Mesendoderm (in vitro differentiated cells): ENCODE measurements around the gene SLC35F2.

Experiments
- DNase-seq: peaks from one replicate; pipeline ENCODE4 v3.0.0; 2013
- H2AK5ac ChIP-seq: 2 replicates; pipeline ENCODE4 v1.6.1; 2013; ENCODE audit warnings: low read length, inconsistent platforms
- H2BK120ac ChIP-seq: 2 replicates; pipeline ENCODE4 v1.6.1; 2013; ENCODE audit warnings: low read depth, mild to moderate bottlenecking, low read length, moderate library complexity, mixed read lengths
- H2BK15ac ChIP-seq: replicated peaks from 2 replicates; pipeline ENCODE4 v1.6.1; 2013; ENCODE audit warnings: low read depth, mild to moderate bottlenecking, moderate library complexity
- H2BK5ac ChIP-seq: 2 replicates; pipeline ENCODE4 v1.6.1; 2013; ENCODE audit warnings: low read length, inconsistent platforms
- H3K18ac ChIP-seq: 2 replicates; pipeline ENCODE4 v1.6.1; 2013; ENCODE audit warnings: mild to moderate bottlenecking, low read length, mixed read lengths
- H3K23ac ChIP-seq: one replicate; pipeline ENCODE4 v1.6.1; 2013; ENCODE audit warnings: low read length
- H3K27ac ChIP-seq: 2 replicates; pipeline ENCODE4 v1.5.1; 2013; ENCODE audit warnings: low read depth, mild to moderate bottlenecking, inconsistent platforms, low read length, moderate library complexity
- H3K27me3 ChIP-seq: 2 replicates; pipeline ENCODE4 v1.6.1; 2013; ENCODE audit warnings: low read length, control low read depth, mild to moderate bottlenecking, inconsistent platforms; ENCODE audit not compliant: insufficient read depth, poor library complexity
- H3K36me3 ChIP-seq: 2 replicates; pipeline ENCODE4 v1.6.1; 2013; ENCODE audit warnings: low read length, inconsistent platforms; ENCODE audit not compliant: control insufficient read depth, insufficient read depth
- H3K4ac ChIP-seq: one replicate; pipeline ENCODE4 v1.6.1; 2013; ENCODE audit warnings: low read depth, mild to moderate bottlenecking, low read length, moderate library complexity
- H3K4me1 ChIP-seq: 2 replicates; pipeline ENCODE4 v1.6.1; 2013; ENCODE audit warnings: low read depth, low read length, inconsistent platforms; ENCODE audit not compliant: control insufficient read depth
- H3K4me2 ChIP-seq: 2 replicates; pipeline ENCODE4 v1.6.1; 2013; ENCODE audit warnings: low read length
- H3K4me3 ChIP-seq: 2 replicates; pipeline ENCODE4 v1.5.1; 2013; ENCODE audit warnings: mild to moderate bottlenecking, low read length
- H3K56ac ChIP-seq: one replicate; pipeline ENCODE4 v1.6.1; 2013; ENCODE audit warnings: low read length
- H3K79me1 ChIP-seq: 2 replicates; pipeline ENCODE4 v1.6.1; 2013; ENCODE audit warnings: low read length, inconsistent platforms
- H3K79me2 ChIP-seq: 2 replicates; pipeline ENCODE4 v1.6.1; 2013; ENCODE audit warnings: mild to moderate bottlenecking, low read length; ENCODE audit not compliant: control insufficient read depth, insufficient read depth
- H3K9ac ChIP-seq: 2 replicates; pipeline ENCODE4 v1.6.1; 2013; ENCODE audit warnings: low read length, inconsistent platforms
- H4K5ac ChIP-seq: one replicate; pipeline ENCODE4 v1.6.1; 2013; ENCODE audit warnings: low read length
- H4K8ac ChIP-seq: one replicate; pipeline ENCODE4 v1.6.1; 2013; ENCODE audit warnings: low read depth, mild to moderate bottlenecking, control low read depth, low read length, moderate library complexity
- WGBS: extraction: QIAGEN DNeasy Blood & Tissue Kit; methylation state at CpG from one replicate; pipeline ENCODE4 v1.1.7; 2013; ENCODE audit warnings: low lambda C conversion rate, missing lambda C conversion rate; ENCODE audit not compliant: insufficient coverage; ENCODE audit errors: extremely low coverage; 5-methylcytosine and 5-hydroxymethylcytosine counted together

SLC35F2 gene

DNA sequence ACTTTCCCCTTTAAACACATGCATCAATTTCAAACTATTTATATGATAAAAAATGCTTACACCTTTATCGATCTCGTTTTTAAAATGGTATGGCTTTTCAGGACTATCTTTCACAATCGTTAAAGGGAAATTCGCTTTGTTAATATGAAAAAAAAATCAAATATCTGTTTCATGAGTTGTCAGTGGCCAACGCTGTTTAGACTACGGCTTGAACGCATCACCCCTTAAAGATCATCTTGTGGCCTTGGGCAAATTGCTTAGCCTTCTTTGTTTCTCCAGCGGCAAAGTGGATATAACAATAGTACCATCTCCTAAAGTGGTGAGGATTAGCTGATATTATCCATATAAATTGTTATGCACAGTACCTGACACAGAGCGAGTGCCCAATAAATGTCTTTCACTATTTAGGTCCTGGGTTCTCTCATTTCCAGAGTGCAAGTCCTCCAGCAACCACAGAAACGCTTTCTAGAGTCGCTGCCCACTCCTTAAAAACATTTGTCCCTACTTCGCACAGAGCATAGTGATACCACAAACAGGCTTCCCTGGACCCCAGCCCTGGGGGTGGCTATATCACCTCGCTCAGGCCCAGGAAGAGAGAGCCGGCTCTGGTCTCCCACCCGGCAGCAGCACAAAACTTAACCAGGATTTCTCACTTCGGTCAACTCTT, 904 bp downstream of the SLC35F2 start:
- H3K4ac ChIP-seq: no peak overlapping the region
- DNase-seq: peak; percentile 65
- H3K4me3 ChIP-seq: peak overlapping the region; percentile 49
- no peaks in the 10 kb centered on the region for H3K36me3 ChIP-seq
- H2BK15ac ChIP-seq: no peak overlapping the region
- H3K27me3 ChIP-seq: no peaks in the 10 kb centered on the region
- H4K8ac ChIP-seq: no peak overlapping the region
- no peak overlapping the region for H4K5ac ChIP-seq
- no peak overlapping the region for H2BK5ac ChIP-seq
- H3K79me1 ChIP-seq: peaks cover 3% of the 10 kb centered on the region
- H3K79me2 ChIP-seq: peaks cover 3% of the 10 kb centered on the region
- no peak overlapping the region for H3K23ac ChIP-seq
- H3K4me2 ChIP-seq: peak overlapping the region; percentile 62
- WGBS: no CpG with 5 or more reads among the region's 16 CpGs
- H3K27ac ChIP-seq: no peak overlapping the region
- peak overlapping the region; percentile 91 for H3K56ac ChIP-seq
- H2AK5ac ChIP-seq: no peak overlapping the region
- no peaks in the 10 kb centered on the region for H3K4me1 ChIP-seq
- H3K9ac ChIP-seq: peak overlapping the region; percentile 70
- H3K18ac ChIP-seq: no peak overlapping the region
- H2BK120ac ChIP-seq: no peak overlapping the region

DNA sequence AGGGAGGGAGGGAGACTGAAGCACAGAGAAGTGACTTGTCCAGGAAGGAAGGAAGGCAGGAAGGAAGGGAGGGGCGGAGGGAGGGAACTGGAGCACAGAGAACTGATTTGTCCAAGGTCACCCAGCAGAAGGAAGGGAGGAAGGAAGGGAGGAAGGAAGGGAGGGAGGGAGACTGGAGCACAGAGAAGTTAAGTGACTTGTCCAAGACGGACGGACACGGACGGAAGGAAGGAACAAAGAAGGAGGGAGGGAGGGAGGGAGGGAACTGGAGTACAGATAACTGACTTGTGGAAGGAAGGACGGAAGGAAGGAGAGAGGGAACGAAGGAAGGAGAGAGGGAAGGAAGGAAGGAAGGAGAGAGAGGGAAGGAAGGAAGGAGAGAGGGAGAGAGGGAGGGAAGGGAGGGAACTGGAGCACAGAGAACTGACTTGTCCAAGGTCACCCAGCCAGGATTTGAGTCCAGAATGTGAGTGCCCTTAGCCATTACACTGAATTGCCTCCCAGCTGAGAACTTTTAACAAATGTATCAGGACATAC, 1.5 kb downstream of the SLC35F2 start:
- Histone ChIP-seq H3K4ac (no peak overlapping the region), H2BK120ac (no peak overlapping the region), H2BK5ac (no peak overlapping the region), H3K4me3 (peak overlapping the region; percentile 22), H3K23ac (peak overlapping the region; percentile 94), H3K9ac (peak overlapping the region; percentile 50), H3K79me2 (peaks cover 3% of the 10 kb centered on the region), H3K4me1 (no peaks in the 10 kb centered on the region), H2AK5ac (no peak overlapping the region), H2BK15ac (no peak overlapping the region), H3K79me1 (peaks cover 3% of the 10 kb centered on the region), H3K27me3 (no peaks in the 10 kb centered on the region), H3K4me2 (peak overlapping the region; percentile 62), H4K5ac (no peak overlapping the region), H3K56ac (peak overlapping the region; percentile 84), H3K36me3 (no peaks in the 10 kb centered on the region), H3K27ac (no peak overlapping the region), H3K18ac (no peak overlapping the region), H4K8ac (no peak overlapping the region)
- DNase-seq: no peak
- WGBS: no CpG with 5 or more reads among the region's 7 CpGs

DNA sequence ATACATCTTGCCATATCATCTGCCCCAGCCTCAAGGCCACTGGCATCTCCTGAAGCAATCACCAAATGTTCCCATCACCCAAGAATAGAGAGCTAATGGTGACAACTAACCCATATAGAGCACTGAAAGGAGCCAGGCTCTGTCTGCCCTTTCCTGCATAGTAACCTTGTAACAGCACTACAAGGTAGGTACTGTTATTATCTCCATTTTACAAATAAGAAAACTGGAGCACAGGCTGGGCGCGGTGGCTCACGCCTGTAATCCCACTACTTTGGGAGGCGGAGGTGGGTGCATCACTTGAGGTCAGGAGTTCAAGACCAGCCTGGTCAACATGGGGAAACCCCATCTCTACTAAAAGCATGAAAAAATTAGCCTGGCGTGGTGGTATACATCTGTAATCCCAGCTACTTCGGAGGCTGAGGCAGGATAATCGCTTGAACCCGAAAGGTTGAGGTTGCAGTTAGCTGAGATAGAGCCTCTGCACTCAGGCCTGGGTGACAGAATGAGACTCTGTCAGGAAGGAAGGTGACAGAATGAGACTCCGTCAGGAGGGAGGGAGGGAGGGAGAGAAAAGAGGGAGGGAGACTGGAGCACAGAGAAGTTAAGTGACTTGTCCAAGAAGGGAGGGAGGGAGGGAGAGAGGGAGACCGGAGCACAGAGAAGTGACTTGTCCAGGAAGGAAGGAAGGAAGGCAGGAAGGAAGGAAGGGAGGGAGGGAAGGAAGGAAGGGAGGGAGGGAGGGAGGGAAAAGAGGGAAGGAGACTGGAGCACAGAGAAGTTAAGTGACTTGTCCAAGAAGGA, 2.2 kb downstream of the SLC35F2 start:
- H3K27ac ChIP-seq: no peak overlapping the region
- WGBS: no CpG with 5 or more reads among the region's 10 CpGs
- no peak overlapping the region for H3K23ac ChIP-seq
- peak overlapping the region; percentile 84 for H3K56ac ChIP-seq
- peak; percentile 80 for DNase-seq
- H3K79me1 ChIP-seq: peaks cover 3% of the 10 kb centered on the region
- H4K5ac ChIP-seq: no peak overlapping the region
- no peak overlapping the region for H2BK5ac ChIP-seq
- no peaks in the 10 kb centered on the region for H3K4me1 ChIP-seq
- no peaks in the 10 kb centered on the region for H3K36me3 ChIP-seq
- no peak overlapping the region for H3K18ac ChIP-seq
- H2BK120ac ChIP-seq: no peak overlapping the region
- H3K79me2 ChIP-seq: peaks cover 3% of the 10 kb centered on the region
- no peak overlapping the region for H3K4ac ChIP-seq
- H3K27me3 ChIP-seq: no peaks in the 10 kb centered on the region
- no peak overlapping the region for H3K9ac ChIP-seq
- H2AK5ac ChIP-seq: no peak overlapping the region
- no peak overlapping the region for H4K8ac ChIP-seq
- no peak overlapping the region for H2BK15ac ChIP-seq
- no peak overlapping the region for H3K4me2 ChIP-seq
- no peak overlapping the region for H3K4me3 ChIP-seq

DNA sequence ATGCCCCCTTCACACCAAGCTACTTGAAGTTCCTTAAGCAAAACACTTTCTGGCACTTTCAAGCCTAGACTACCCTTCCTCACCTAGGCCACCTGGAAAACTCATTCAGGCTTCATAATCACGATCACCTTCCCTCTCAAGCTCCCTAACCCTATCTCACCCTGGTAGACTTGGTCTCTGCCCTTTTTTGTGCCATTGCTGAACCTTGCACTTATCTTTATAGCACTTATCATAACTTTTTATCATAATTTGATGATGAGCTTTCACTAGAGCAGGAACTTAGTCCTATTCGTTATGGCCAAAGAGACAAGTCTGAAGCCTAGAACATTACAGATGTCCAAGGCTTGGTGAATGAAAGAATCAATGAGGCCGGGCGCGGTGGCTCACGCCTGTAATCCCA, 5.5 kb downstream of the SLC35F2 start:
- Histone ChIP-seq H2AK5ac (no peak overlapping the region), H3K27me3 (no peaks in the 10 kb centered on the region), H3K27ac (no peak overlapping the region), H3K4ac (no peak overlapping the region), H3K4me3 (no peak overlapping the region), H3K23ac (no peak overlapping the region), H3K79me2 (peaks cover 3% of the 10 kb centered on the region), H2BK15ac (no peak overlapping the region), H4K8ac (no peak overlapping the region), H2BK120ac (no peak overlapping the region), H3K18ac (no peak overlapping the region), H3K79me1 (peaks cover 5% of the 10 kb centered on the region), H3K9ac (no peak overlapping the region), H3K36me3 (no peaks in the 10 kb centered on the region), H3K4me1 (no peaks in the 10 kb centered on the region), H2BK5ac (no peak overlapping the region), H4K5ac (no peak overlapping the region), H3K4me2 (no peak overlapping the region), H3K56ac (no peak overlapping the region)
- no CpG with 5 or more reads among the region's 6 CpGs for WGBS
- DNase-seq: no peak

DNA sequence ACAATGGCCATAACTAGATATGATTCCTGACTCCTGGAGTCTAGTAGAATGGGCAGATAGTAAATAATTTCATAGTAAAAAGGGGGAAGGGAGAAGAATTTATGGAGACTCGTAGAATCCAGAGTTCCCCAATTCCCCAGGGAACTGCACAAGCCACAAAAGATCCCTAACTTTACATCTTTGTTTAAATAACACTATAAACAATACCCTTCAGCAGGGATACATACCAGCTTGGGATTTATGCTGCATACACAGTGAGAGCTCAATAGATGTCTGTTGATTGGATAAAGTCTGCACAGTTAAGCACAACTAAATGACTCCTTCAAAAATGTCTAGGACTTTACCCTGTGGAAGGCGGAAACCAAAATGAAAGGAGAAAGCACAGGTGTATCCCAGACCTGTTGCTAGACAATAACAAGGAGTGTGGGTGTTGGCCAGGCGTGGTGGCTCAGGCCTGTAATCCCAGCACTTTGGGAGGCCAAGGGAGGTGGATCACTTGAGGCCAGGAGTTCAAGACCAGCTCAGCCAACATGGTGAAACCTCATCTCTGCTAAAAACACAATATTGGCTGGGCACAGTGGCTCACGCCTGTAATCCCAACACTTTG, 6.8 kb downstream of the SLC35F2 start:
- Histone ChIP-seq H3K4me3 (no peak overlapping the region), H3K4ac (no peak overlapping the region), H3K4me2 (no peak overlapping the region), H4K8ac (no peak overlapping the region), H3K23ac (no peak overlapping the region), H3K18ac (no peak overlapping the region), H2BK120ac (no peak overlapping the region), H2BK15ac (no peak overlapping the region), H2AK5ac (no peak overlapping the region), H3K9ac (no peak overlapping the region), H3K27me3 (no peaks in the 10 kb centered on the region), H3K79me1 (peaks cover 5% of the 10 kb centered on the region), H2BK5ac (no peak overlapping the region), H4K5ac (no peak overlapping the region), H3K79me2 (peaks cover 3% of the 10 kb centered on the region), H3K56ac (no peak overlapping the region), H3K27ac (no peak overlapping the region), H3K36me3 (no peaks in the 10 kb centered on the region), H3K4me1 (no peaks in the 10 kb centered on the region)
- DNase-seq: no peak
- no CpG with 5 or more reads among the region's 4 CpGs for WGBS
